Mammary epithelial cell (primary cell): ENCODE data around the gene PI4KB.
A peak's percentile ranks its signal among the peaks of the same experiment; 100 is the strongest.

ENCODE experiments used
- CTCF ChIP-seq, 2 donors: IDR thresholded peaks in 1 of 2; conservative IDR thresholded peaks in 1 of 2; 2 replicates each; pipeline ENCODE4 v1.5.1; 2011 to 2012; ENCODE audit warnings: inconsistent platforms in 2 of 2, low read length in 2 of 2, mild to moderate bottlenecking in 2 of 2, control low read depth in 1 of 2, low read depth in 1 of 2; ENCODE audit not compliant: insufficient read depth in 1 of 2; ENCODE audit errors: extremely low read depth in 1 of 2
- EZH2 ChIP-seq: IDR thresholded peaks from 2 replicates; pipeline ENCODE4 v1.6.1; 2012; ENCODE audit warnings: low read length, inconsistent platforms, borderline replicate concordance

GRCh38 chr1:151251656-151252470 is 75.4 kb downstream of the PI4KB start:
- TF ChIP-seq CTCF (conservative IDR thresholded peaks at IDR 0.05 in 1 of 2, IDR thresholded peaks at IDR 0.05 in 1 of 2; ENCODE audit: extremely low read depth in 1 of 2, insufficient read depth in 1 of 2, low read depth in 1 of 2, low read length in 2 of 2), result peak; percentile 80 to 95
- no peak for TF ChIP-seq EZH2
